Right atrium auricular region (tissue), 2 donors: Measurements from ENCODE around the gene DISP2. TPM values are rescaled to one million over a fixed set of nuclear protein-coding genes. Genes with fewer than 3 reads are reported as not detected.

Source experiments
- DNase-seq: peaks from one replicate; pipeline ENCODE4 v3.0.0-alpha.2; 2019; ENCODE audit warnings: low spot score
- H3K27ac ChIP-seq, 2 donors: fragments of 200-600 bp; sonication (generic); 1 replicate in 1 of 2; 2 replicates in 1 of 2; pipeline ENCODE4 v1.5.1; 2016 to 2019
- H3K27me3 ChIP-seq, 2 donors: fragments of 200-600 bp; sonication (generic); one replicate each; pipeline versions ENCODE4 v1.5.1 to v1.6.0; 2017 to 2019
- H3K36me3 ChIP-seq: fragments of 200-600 bp; sonication (generic); one replicate; pipeline ENCODE4 v1.5.1; 2016
- H3K4me1 ChIP-seq, 2 donors: fragments of 200-600 bp; sonication (generic); one replicate each; pipeline versions ENCODE4 v1.5.1 to v1.6.0; 2017 to 2019
- H3K4me3 ChIP-seq, 2 donors: fragments of 200-600 bp; sonication (generic); 1 replicate in 1 of 2; 2 replicates in 1 of 2; pipeline ENCODE4 v1.5.1; 2017 to 2019; ENCODE audit warnings: mild to moderate bottlenecking in 1 of 2, moderate library complexity in 1 of 2
- H3K9me3 ChIP-seq, 2 donors: fragments of 200-600 bp; sonication (generic); one replicate each; pipeline ENCODE4 v1.5.1; 2019
- CTCF ChIP-seq, 2 donors: fragments of 200-600 bp; sonication (generic); IDR thresholded peaks; one replicate each; pipeline ENCODE4 v1.5.1; 2019; ENCODE audit warnings: antibody characterized with exemption in 2 of 2
- total RNA-seq, 2 donors: library from RNA; depleted of rRNA; stranded (reverse); fragments of >200 nt; gene quantifications; one replicate each; pipeline ENCODE4 v1.1.0, GENCODE V29; 2016

Gene DISP2
- total RNA-seq, 2 donors from 2014 or later: 0.11 to 0.20 TPM

GRCh38 chr15:40346579-40347558 lies 11.2 kb upstream of the DISP2 start:
- no peak overlapping the region for H3K27ac ChIP-seq
- no peaks in the 10 kb centered on the region for H3K36me3 ChIP-seq
- H3K27me3 ChIP-seq: no peaks in the 10 kb centered on the region
- no peaks in the 10 kb centered on the region for H3K9me3 ChIP-seq
- no peak for TF ChIP-seq CTCF (IDR thresholded peaks at IDR 0.05)
- H3K4me1 ChIP-seq: peaks cover 0 to 45% of the 10 kb centered on the region in 2 donors
- DNase-seq: no peak
- H3K4me3 ChIP-seq: no peak overlapping the region

GRCh38 chr15:40347559-40348473 lies 10.2 kb upstream of the DISP2 start:
- DNase-seq: no peak
- Histone ChIP-seq H3K36me3 (no peaks in the 10 kb centered on the region), H3K4me1 (peaks cover 0 to 36% of the 10 kb centered on the region in 2 donors), H3K9me3 (no peaks in the 10 kb centered on the region), H3K27ac (no peak overlapping the region), H3K4me3 (no peak overlapping the region), H3K27me3 (no peaks in the 10 kb centered on the region)
- TF ChIP-seq CTCF (IDR thresholded peaks at IDR 0.05): no peak

GRCh38 chr15:40348474-40348870 lies 9.5 kb upstream of the DISP2 start:
- Histone ChIP-seq H3K9me3 (no peaks in the 10 kb centered on the region), H3K36me3 (no peaks in the 10 kb centered on the region), H3K27ac (no peak overlapping the region), H3K27me3 (no peaks in the 10 kb centered on the region), H3K4me3 (no peak overlapping the region), H3K4me1 (peaks cover 0 to 30% of the 10 kb centered on the region in 2 donors)
- TF ChIP-seq CTCF (IDR thresholded peaks at IDR 0.05): no peak
- no peak for DNase-seq

GRCh38 chr15:40349163-40349562 lies 8.9 kb upstream of the DISP2 start:
- no peak for TF ChIP-seq CTCF (IDR thresholded peaks at IDR 0.05)
- Histone ChIP-seq H3K4me3 (no peak overlapping the region), H3K36me3 (no peaks in the 10 kb centered on the region), H3K27ac (no peak overlapping the region), H3K9me3 (no peaks in the 10 kb centered on the region), H3K27me3 (no peaks in the 10 kb centered on the region), H3K4me1 (peaks cover 0 to 23% of the 10 kb centered on the region in 2 donors)
- no peak for DNase-seq

- TF ChIP-seq CTCF (IDR thresholded peaks at IDR 0.05): no peak
- no peaks in the 10 kb centered on the region for H3K36me3 ChIP-seq
- DNase-seq: no peak
- no peaks in the 10 kb centered on the region for H3K9me3 ChIP-seq
- peaks cover 0 to 18% of the 10 kb centered on the region in 2 donors for H3K4me1 ChIP-seq
- no peaks in the 10 kb centered on the region for H3K27me3 ChIP-seq
- H3K4me3 ChIP-seq: no peak overlapping the region
- H3K27ac ChIP-seq: no peak overlapping the region
Measured at GRCh38 chr15:40352281-40352901, 5.6 kb upstream of the DISP2 start.
